Smooth muscle cell (in vitro differentiated cells): Measurements from ENCODE around the gene DNAH7. TPM values are rescaled to one million over a fixed set of nuclear protein-coding genes. Genes with fewer than 3 reads are reported as not detected.

Experiments used
- DNase-seq: peaks from one replicate; lab custom pipeline; 2025; ENCODE audit not compliant: unreplicated experiment; lab: John Stamatoyannopoulos, UW
- H2AFZ ChIP-seq: fragments of 200-600 bp; sonication (generic); 2 replicates; pipeline ENCODE4 v1.6.0; 2016; ENCODE audit warnings: antibody characterized with exemption, low read depth, mild to moderate bottlenecking
- H3F3A ChIP-seq: fragments of 200-600 bp; sonication (generic); 2 replicates; pipeline ENCODE4 v1.6.0; 2017; ENCODE audit warnings: antibody characterized with exemption, low read depth
- H3K27ac ChIP-seq: fragments of 200-600 bp; sonication (generic); 2 replicates; pipeline ENCODE4 v1.5.1; 2016; ENCODE audit warnings: low read depth, mild to moderate bottlenecking
- H3K27me3 ChIP-seq: fragments of 200-600 bp; sonication (generic); 2 replicates; pipeline ENCODE4 v1.6.1; 2016; ENCODE audit warnings: low read depth, mild to moderate bottlenecking
- H3K36me3 ChIP-seq: fragments of 200-600 bp; sonication (generic); 2 replicates; pipeline ENCODE4 v1.5.1; 2016; ENCODE audit warnings: low read depth
- H3K4me1 ChIP-seq: fragments of 200-600 bp; sonication (generic); 2 replicates; pipeline ENCODE4 v1.5.1; 2016; ENCODE audit warnings: low read depth
- H3K4me2 ChIP-seq: fragments of 200-600 bp; sonication (generic); 2 replicates; pipeline ENCODE4 v1.6.0; 2016; ENCODE audit warnings: mild to moderate bottlenecking
- H3K4me3 ChIP-seq: fragments of 200-600 bp; sonication (generic); 2 replicates; pipeline ENCODE4 v1.5.1; 2016; ENCODE audit warnings: mild to moderate bottlenecking
- H3K79me2 ChIP-seq: fragments of 200-600 bp; sonication (generic); 2 replicates; pipeline ENCODE4 v1.6.0; 2016; ENCODE audit warnings: low read depth, mild to moderate bottlenecking
- H3K9ac ChIP-seq: fragments of 200-600 bp; sonication (generic); 2 replicates; pipeline ENCODE4 v1.6.0; 2016; ENCODE audit warnings: low read depth
- H3K9me3 ChIP-seq: fragments of 200-600 bp; sonication (generic); replicated peaks from 2 replicates; pipeline ENCODE4 v1.5.1; 2016; ENCODE audit warnings: low read depth
- H4K20me1 ChIP-seq: fragments of 200-600 bp; sonication (generic); 2 replicates; pipeline ENCODE4 v1.6.0; 2016; ENCODE audit warnings: low read depth
- WGBS: methylation state at CpG from one replicate; pipeline ENCODE4 v1.1.7; 2016; ENCODE audit warnings: low lambda C conversion rate; 5-methylcytosine and 5-hydroxymethylcytosine counted together
- polyA plus RNA-seq: library from polyadenylated mRNA; unstranded; fragments of >200 nt; fragmentation: Nextera tagmentation; extraction: Ambion mirVana; gene quantifications from 2 replicates; pipeline ENCODE4 v1.2.1, GENCODE V29; 2016
- total RNA-seq: library from RNA; depleted of rRNA; stranded (reverse); fragments of >200 nt; gene quantifications from 2 replicates; pipeline ENCODE4 v1.2.3, GENCODE V29; 2014
- TF ChIP-seq, protein P1 (sequence below): fragments of 200-600 bp; sonication (generic); IDR thresholded peaks from 2 replicates; pipeline ENCODE4 v1.5.1; 2017; ENCODE audit warnings: borderline replicate concordance, mild to moderate bottlenecking, antibody characterized with exemption; ENCODE audit not compliant: insufficient read depth, poor library complexity, severe bottlenecking

Gene DNAH7
- total and polyA plus RNA-seq, 2 experiments from 2014 or later, result 0.99 to 1.2 TPM

DNA sequence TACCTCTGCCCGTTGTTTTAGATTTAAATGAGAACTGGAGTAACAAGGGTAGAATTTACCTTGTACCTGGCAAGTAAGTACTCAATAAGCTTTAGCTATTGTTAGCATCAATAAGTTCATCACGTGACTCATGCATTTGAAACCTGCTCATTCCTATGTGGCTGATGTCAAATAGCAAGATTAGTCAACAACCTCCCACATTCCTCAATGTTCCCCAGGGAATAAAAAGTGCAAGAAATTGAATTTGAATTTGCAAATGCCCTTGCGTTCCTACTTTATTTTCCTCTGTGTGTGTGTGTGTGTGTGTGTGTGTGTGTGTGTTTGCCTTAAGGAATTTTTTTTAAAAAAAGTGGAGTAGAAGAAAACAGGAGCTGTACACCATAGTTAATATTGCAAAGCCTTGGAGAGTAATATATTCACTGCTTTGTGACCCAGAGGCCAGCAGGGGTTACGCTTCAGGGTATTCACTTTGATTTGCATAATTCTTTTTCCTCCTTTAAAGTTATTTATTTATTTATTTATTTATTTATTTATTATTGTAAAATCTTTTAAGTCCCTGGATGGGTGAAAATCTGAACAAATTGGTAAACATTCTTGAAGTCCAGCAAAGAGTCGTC is 43.9 kb upstream of the DNAH7 start:
- no peaks in the 10 kb centered on the region for H3K79me2 ChIP-seq
- no peaks in the 10 kb centered on the region for H4K20me1 ChIP-seq
- peak overlapping the region; percentile 73 for H3K4me2 ChIP-seq
- no peaks in the 10 kb centered on the region for H3K9me3 ChIP-seq
- TF ChIP-seq, protein P1, sequence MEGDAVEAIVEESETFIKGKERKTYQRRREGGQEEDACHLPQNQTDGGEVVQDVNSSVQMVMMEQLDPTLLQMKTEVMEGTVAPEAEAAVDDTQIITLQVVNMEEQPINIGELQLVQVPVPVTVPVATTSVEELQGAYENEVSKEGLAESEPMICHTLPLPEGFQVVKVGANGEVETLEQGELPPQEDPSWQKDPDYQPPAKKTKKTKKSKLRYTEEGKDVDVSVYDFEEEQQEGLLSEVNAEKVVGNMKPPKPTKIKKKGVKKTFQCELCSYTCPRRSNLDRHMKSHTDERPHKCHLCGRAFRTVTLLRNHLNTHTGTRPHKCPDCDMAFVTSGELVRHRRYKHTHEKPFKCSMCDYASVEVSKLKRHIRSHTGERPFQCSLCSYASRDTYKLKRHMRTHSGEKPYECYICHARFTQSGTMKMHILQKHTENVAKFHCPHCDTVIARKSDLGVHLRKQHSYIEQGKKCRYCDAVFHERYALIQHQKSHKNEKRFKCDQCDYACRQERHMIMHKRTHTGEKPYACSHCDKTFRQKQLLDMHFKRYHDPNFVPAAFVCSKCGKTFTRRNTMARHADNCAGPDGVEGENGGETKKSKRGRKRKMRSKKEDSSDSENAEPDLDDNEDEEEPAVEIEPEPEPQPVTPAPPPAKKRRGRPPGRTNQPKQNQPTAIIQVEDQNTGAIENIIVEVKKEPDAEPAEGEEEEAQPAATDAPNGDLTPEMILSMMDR, result no peak
- H3K36me3 ChIP-seq, result no peaks in the 10 kb centered on the region
- H2AFZ ChIP-seq, result no peak overlapping the region
- peaks cover 15% of the 10 kb centered on the region for H3K4me1 ChIP-seq
- no peak for DNase-seq
- no peak overlapping the region for H3K9ac ChIP-seq
- H3K27ac ChIP-seq, result peak overlapping the region; percentile 87
- H3K27me3 ChIP-seq, result no peaks in the 10 kb centered on the region
- H3F3A ChIP-seq, result peaks cover 9% of the 10 kb centered on the region
- WGBS, result 58% methylated on average over 5 of the region's 5 CpGs
- no peak overlapping the region for H3K4me3 ChIP-seq

DNA sequence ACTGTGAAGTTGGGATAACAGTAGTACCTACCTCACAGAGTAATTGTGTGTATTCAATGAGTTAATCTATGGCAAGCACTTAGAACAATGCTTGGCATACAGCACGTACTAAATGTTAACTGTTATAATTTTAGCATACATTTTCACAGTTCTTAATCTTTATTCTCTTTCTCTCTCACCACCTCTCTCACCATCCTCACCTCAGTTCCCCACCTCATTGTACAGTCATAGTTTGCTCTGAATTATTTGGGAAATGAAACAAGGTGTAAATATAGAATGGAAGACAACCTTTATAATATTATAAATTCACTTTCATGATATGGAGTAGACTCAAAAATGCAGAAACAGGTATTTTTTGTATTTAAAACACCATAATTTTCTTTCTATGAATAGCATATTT is 40.0 kb upstream of the DNAH7 start:
- TF ChIP-seq, protein P1, result no peak
- H2AFZ ChIP-seq, result no peak overlapping the region
- H3K36me3 ChIP-seq, result no peaks in the 10 kb centered on the region
- no peaks in the 10 kb centered on the region for H3K27me3 ChIP-seq
- 100% methylated on average over 1 of the region's 1 CpG for WGBS
- H3K4me3 ChIP-seq, result no peak overlapping the region
- H3K79me2 ChIP-seq, result no peaks in the 10 kb centered on the region
- H3K4me1 ChIP-seq, result peaks cover 9% of the 10 kb centered on the region
- peaks cover 2% of the 10 kb centered on the region for H3F3A ChIP-seq
- no peak for DNase-seq
- no peaks in the 10 kb centered on the region for H3K9me3 ChIP-seq
- H4K20me1 ChIP-seq, result no peaks in the 10 kb centered on the region
- no peak overlapping the region for H3K9ac ChIP-seq
- no peak overlapping the region for H3K27ac ChIP-seq
- H3K4me2 ChIP-seq, result no peak overlapping the region

DNA sequence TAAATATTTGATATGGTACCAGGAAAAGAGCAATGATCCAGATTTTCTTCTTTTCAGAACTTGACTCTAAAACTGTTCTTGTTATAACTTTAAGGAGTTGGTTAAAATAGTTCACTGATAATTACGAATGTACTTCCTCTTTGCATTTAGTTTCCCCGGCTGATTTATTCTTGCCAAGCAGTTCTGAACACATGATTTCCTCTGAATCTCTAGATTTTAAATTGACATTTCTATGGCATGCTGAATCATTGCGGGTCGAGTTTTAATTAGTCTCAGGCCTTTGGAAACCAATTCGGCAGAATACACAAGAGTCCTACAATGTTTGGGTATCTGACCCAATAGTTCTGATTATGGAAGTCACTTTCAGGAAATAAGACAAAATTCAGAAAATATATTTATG is 37.3 kb upstream of the DNAH7 start:
- no peaks in the 10 kb centered on the region for H3K79me2 ChIP-seq
- no peaks in the 10 kb centered on the region for H3K9me3 ChIP-seq
- H3K27ac ChIP-seq, result no peak overlapping the region
- WGBS, result 90% methylated on average over 5 of the region's 5 CpGs
- no peaks in the 10 kb centered on the region for H3K4me1 ChIP-seq
- H3K4me2 ChIP-seq, result no peak overlapping the region
- no peaks in the 10 kb centered on the region for H3K27me3 ChIP-seq
- no peaks in the 10 kb centered on the region for H4K20me1 ChIP-seq
- no peak overlapping the region for H2AFZ ChIP-seq
- H3F3A ChIP-seq, result no peaks in the 10 kb centered on the region
- TF ChIP-seq, protein P1, result no peak
- H3K4me3 ChIP-seq, result no peak overlapping the region
- no peak for DNase-seq
- no peaks in the 10 kb centered on the region for H3K36me3 ChIP-seq
- no peak overlapping the region for H3K9ac ChIP-seq

DNA sequence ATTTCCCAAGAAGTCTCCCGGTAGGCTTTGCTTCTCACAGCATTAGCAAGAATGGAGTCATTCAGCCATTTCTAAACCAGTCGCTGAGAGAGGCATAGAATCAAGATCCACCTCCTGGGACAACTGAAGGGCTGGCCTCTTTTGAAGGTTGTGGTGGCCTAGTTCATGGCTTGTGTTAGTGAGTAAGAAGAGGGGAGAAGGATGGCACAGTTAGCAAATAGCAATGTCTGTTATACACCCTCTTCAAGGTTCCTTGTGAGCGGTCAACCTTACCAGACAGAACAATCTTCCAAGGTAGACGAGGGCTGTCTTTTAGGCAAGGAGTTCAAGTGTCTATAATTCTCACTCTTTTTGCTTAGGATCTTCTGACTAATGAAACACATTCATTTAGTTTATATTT is 35.4 kb upstream of the DNAH7 start:
- Histone ChIP-seq H4K20me1 (no peaks in the 10 kb centered on the region), H3K27me3 (no peaks in the 10 kb centered on the region), H3K9me3 (no peaks in the 10 kb centered on the region), H3K27ac (no peak overlapping the region), H3K4me1 (no peaks in the 10 kb centered on the region), H3K36me3 (no peaks in the 10 kb centered on the region), H3K9ac (no peak overlapping the region), H3K4me3 (no peak overlapping the region), H3F3A (no peaks in the 10 kb centered on the region), H2AFZ (no peak overlapping the region), H3K4me2 (no peak overlapping the region), H3K79me2 (no peaks in the 10 kb centered on the region)
- TF ChIP-seq, protein P1, result no peak
- no peak for DNase-seq
- 90% methylated on average over 4 of the region's 4 CpGs for WGBS
